Measurements from ENCODE around the gene MRPL55.

The MRPL55 gene

GRCh38 chr1:228082918-228083870 lies 25.9 kb downstream of the MRPL55 start:
- no peak for DNase-seq

- DNase-seq, result peak; percentile 71
Observed at GRCh38 chr1:228082214-228082917, 26.7 kb downstream of the MRPL55 start, which contains the start of gene ARF1. TSS of gene ARF1 (plus strand) at chr1:228082708. CDS start at chr1:228097115, 14,407 bp downstream.

- DNase-seq, result no peak
Observed at GRCh38 chr1:228081578-228082213, 27.4 kb downstream of the MRPL55 start.

DNA sequence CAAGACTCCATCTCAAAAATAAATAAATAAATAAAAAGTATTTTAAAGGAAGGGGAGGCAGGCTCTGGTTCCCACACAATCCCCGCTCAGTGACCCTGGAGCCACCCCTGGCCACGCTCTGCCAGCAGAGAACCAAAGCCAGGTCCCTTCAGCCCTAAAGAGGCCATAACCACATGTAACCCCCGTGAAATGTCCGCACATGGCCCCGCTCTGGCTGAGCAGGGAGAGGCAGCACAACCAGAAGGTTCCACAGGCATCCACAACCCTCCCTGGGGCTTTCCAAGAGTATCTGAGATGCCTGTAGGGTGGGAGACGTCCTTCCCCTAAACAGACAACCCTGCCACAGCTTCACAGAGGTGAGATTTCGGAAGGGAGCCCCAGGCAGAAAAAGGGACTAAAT lies 28.0 kb downstream of the MRPL55 start:
- DNase-seq, result no peak

DNA sequence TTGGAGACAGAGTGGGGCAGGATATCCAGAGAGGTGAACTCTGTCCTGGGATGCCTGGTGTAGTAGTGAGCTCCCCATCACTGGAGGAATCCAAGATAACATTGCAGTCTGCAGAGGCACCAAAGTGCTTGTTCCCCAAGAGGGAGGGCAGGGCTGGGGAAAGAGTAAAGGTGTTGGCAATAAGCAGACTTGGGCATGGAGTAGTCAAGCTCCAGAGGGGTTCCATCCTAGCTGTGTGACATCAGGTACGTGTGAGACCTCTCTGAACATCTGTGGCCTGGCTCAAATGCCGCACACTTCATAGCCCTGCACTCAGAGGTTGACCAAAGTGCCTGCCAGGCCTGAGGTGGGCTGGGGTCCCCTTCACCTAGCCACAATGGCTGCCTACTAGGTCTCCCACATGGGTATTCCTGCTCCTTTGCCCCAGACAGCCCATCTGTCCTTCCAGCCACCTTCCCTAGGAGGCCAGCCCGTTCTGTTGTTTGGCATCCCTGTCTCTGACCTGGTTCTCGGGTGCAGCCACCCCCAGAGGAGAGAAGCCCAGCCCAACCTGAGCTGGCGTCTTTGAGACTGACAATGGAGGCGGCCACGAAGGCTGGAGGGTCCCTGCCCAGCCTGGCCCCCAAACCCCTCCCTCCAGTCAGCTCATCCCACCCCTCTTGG lies 29.4 kb downstream of the MRPL55 start:
- no peak for DNase-seq

DNA sequence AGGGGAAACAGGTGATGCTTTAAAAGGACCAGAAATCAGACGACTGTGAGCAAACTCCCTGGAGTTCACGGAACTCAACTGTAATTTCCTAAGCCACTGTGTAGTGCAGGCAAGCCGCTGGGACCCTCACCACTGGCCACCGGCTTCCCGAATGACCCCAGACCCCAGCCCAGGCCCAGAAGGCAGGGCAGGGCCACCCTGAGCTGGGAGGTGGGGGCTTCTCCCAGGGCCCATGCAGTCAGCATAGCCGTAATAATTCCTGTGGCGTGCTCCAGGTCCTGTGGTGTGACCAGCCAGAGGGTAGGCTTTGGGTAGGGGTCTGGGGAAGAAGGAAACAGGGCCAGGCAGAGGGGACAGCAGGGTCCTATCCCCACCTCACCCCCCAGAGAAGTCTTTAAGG lies 30.1 kb downstream of the MRPL55 start:
- DNase-seq, result no peak

- no peak for DNase-seq
Observed at GRCh38 chr1:228077565-228078330, 31.4 kb downstream of the MRPL55 start.

DNA sequence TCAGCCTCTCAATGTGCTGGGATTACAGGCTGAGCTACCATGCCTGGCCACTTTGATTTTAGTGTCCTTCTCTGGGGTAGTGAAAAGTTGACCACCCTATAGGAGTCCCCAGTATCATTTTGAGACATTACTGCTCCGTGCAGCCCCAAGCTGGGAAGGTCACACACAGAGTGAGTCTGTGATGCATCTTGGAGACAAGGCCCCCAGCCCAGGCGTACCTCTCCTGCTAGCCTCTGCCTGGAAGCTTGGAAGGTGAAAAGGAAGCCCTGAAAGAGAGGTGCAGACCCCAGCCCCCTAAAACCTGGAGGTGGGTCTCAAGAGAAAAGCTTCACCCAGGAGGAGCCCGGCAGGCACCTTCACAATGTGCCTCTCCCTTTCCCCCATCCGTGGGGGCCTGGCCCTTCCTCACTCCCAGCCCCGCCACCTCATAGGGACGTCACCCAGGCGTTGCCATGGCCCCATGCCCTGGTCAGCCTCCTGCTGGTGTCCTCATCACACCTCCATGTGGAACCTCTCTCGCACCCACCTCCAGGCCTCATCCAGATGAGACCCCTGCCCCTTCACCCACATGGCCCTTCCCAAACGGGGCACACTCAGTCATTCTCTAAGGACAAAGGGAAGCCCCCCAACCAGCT lies 32.2 kb downstream of the MRPL55 start:
- DNase-seq, result no peak

DNA sequence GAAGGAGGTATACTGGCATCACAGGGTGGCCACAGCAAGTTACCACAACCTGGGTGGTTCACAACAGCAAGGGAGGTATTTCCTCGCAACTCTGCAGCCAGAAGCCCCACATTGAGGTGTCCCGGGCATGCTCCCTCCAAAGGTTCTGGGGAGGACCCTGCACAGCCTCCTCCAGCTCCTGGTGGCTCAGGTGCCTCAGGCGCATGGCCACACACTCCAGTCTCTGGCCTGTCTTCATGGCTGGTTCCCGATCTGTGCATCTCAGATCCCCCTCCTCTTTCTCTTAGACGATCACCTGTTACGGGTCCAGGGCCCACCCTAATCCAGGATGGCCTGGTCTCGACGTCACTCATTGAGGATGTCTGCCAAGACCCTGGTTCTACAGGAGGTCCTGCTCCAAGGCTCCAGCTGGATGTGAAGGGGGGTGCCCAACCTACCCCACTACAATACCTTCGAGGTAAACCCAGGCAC lies 33.3 kb downstream of the MRPL55 start:
- DNase-seq, result no peak

GRCh38 chr1:228074954-228075730 lies 34.0 kb downstream of the MRPL55 start:
- no peak for DNase-seq

DNA sequence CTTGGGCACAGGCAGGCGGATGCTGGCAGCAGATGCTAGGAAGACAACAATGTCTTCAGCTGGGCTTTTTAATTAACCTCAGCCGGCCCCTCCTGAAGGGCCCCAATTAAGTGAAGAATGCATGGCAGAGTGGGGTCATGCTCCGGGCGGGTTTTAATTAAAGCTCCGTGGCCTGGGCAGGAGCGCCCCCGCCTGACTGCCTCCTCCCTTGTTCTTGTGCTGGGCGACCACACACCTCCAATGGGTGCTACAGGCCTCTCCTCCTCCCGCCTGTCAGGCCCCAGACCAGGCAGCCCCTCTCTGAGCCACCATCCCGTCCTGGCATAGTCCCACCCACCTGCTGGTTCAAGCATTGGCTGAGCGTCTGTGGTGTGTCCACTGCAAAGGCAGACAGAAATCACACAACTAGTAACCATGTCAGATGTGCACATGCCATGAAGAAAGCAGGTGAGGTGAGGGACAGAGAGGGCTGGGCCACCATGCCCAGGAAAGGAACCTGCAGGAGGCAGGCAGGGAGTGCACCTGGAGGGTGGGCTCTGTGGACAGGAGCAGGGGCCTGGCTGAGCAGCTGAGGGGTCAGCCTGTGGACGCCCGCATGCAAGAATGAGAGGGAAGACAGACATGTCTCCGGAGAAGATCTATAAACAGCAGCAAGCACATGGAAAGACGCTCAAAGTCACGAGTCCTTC lies 35.1 kb downstream of the MRPL55 start:
- no peak for DNase-seq

- DNase-seq, result no peak
Observed at GRCh38 chr1:228073061-228073856, 35.8 kb downstream of the MRPL55 start.

DNA sequence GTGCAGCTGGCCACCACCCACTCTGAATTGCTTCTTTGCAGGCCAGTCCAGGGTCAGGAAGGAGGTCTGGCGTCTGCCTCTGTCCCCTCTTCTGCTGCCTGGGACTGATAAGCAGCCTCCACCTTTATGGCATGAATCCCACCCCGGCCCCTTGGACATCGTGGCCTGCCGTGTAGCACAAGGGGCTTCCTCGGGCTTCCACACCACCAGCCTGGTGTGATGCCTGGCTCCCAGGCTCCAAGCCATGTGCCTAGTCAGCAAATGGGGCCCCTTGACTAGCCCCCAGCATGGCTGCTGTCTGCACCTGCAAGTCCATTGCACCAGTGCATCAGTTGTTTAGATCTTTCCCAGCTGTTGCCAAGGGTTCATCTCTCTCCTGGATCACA lies 36.4 kb downstream of the MRPL55 start:
- DNase-seq, result no peak

GRCh38 chr1:228071839-228072657 lies 37.1 kb downstream of the MRPL55 start:
- no peak for DNase-seq

DNA sequence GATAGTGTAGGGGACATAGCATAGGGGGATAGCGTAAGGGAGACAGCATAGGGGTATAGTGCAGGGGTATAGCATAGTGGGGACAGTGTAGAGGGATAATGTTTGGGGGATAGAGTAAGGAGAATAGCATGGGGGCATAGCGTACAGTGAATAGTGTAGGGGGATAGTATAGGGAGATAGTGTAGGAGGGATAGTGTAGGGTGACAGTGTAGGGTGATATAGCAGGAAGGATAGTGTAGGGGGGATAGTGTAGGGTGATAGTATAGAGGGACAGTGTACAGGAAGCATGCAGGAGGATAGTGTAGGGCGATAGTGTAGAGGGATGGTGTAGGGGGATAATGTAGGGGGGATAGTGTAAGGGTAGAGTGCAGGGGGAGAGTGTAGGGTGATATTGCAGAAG lies 38.2 kb downstream of the MRPL55 start:
- no peak for DNase-seq

DNA sequence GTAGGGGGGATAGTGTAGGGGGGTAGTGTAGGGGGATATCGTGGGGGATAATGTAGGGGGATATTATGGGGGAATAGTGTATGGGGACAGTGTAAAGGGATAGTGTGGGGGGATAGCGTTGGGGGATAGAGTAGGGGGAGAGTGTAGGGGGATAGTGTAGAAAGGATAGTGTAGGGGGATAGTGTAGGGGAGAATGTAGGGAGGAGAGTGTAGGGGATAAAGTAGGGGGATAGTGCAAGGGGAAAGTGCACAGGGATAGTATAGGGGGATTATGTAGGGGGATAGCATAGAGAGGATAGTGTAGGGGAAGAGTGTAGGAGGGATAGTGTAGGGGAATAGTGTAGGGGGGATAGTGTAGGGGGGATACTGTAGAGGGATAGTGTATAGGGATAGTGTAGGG lies 38.9 kb downstream of the MRPL55 start:
- DNase-seq, result no peak

DNA sequence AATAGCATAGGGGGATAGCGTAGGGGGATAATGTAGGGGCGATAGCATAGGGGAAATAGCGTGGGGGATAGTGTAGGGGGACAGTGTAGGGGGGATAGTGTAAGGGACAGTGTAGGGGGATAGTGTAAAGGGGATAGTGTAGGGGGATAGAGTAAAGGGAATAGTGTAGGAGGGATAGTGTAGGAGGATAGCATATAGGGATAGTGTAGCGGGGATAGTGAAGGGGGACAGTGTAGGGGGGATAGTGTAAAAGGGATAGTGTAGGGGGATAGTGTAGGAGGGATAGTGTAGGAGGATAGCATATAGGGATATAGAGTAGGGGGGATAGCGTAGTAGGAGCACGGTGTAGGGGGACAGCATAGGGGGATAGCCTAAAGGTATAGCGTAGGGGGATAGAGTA lies 40.7 kb downstream of the MRPL55 start:
- no peak for DNase-seq

Data from NCI-H1694 (cell line).